H1 (cell line): ENCODE measurements around the gene PTBP1.

Experiments used
- EP300 ChIP-seq, 2 experiments: IDR thresholded peaks; 1 replicate in 1 of 2; 2 replicates in 1 of 2; pipeline ENCODE4 v1.6.1; 2011 to 2012; ENCODE audit warnings: low read depth in 2 of 2, low read length in 2 of 2, mild to moderate bottlenecking in 2 of 2, borderline replicate concordance in 1 of 2, inconsistent platforms in 1 of 2, moderate library complexity in 1 of 2
- GABPA ChIP-seq: IDR thresholded peaks from 2 replicates; pipeline ENCODE4 v1.6.1; 2011; ENCODE audit warnings: mild to moderate bottlenecking, low read length, moderate library complexity, borderline replicate concordance; ENCODE audit not compliant: insufficient read depth
- NRF1 ChIP-seq: IDR thresholded peaks from 2 replicates; pipeline ENCODE4 v1.6.1; 2011; ENCODE audit warnings: mild to moderate bottlenecking, low read depth, low read length, improper control_type of control experiment
- POU5F1 ChIP-seq: IDR thresholded peaks from 2 replicates; pipeline ENCODE4 v1.6.1; 2011; ENCODE audit warnings: low read depth, mild to moderate bottlenecking, low read length, moderate library complexity
- RXRA ChIP-seq: IDR thresholded peaks from 2 replicates; pipeline ENCODE4 v1.6.1; 2011; ENCODE audit warnings: low read depth, mild to moderate bottlenecking, low read length, moderate library complexity; ENCODE audit not compliant: insufficient read depth
- SIRT6 ChIP-seq: IDR thresholded peaks from one replicate; pipeline ENCODE4 v1.7.1; 2012; ENCODE audit warnings: low read length, inconsistent platforms
- SRF ChIP-seq: IDR thresholded peaks from 2 replicates; pipeline ENCODE4 v1.6.1; 2011; ENCODE audit warnings: mild to moderate bottlenecking, low read depth, low read length, moderate library complexity
- TF ChIP-seq, protein P1 (sequence below), 3 experiments: IDR thresholded peaks; 1 replicate in 2 of 3; 2 replicates in 1 of 3; pipeline versions ENCODE4 v1.5.1 to v1.6.1; 2011; ENCODE audit warnings: low read length in 3 of 3, mild to moderate bottlenecking in 3 of 3, inconsistent platforms in 2 of 3, low read depth in 1 of 3, moderate library complexity in 1 of 3; ENCODE audit not compliant: insufficient read depth in 1 of 3; ENCODE audit errors: control extremely low read depth in 1 of 3

DNA sequence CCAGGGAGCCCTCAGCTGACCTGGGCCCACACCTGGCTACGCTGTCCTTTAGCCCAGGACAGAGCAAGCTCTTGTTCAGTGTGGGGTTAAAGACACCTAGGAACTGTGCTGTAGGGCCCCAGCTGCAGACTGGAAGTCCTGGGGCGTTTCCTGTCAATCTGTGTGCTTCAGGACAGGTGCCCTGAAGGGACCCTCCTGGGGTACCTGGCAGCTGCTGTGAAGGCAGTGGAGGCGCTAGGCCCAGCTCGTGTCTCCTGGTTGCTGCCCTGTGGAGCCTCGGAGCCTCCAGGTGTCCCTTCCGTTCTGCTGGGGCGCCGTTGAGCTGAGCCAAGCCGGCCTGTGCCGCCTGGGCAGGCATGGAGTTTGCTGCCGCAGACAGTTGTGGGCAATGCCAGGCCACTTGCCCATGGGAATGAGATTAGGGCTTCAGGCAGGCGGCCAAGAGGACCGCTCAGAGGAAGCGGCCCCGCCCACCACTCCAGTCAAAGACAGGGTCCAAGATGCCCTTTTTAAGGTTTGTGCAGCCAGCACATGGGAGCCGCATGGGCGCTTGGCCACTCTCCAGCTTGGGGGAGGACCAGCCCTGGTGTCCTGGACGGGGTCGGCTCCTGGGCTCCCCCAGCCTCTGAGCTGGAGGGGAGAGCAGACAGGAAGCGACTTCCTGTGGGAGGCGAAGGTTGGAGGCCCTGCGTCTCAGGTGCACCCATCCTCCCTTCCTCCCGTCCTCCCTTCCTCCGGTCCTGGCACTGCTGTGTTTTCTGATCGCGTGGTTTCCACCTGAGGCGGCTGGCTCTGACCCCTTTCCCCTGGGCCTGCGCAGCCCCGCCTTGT, 4.0 kb downstream of the PTBP1 start:
- no peak for TF ChIP-seq POU5F1
- TF ChIP-seq, protein P1, sequence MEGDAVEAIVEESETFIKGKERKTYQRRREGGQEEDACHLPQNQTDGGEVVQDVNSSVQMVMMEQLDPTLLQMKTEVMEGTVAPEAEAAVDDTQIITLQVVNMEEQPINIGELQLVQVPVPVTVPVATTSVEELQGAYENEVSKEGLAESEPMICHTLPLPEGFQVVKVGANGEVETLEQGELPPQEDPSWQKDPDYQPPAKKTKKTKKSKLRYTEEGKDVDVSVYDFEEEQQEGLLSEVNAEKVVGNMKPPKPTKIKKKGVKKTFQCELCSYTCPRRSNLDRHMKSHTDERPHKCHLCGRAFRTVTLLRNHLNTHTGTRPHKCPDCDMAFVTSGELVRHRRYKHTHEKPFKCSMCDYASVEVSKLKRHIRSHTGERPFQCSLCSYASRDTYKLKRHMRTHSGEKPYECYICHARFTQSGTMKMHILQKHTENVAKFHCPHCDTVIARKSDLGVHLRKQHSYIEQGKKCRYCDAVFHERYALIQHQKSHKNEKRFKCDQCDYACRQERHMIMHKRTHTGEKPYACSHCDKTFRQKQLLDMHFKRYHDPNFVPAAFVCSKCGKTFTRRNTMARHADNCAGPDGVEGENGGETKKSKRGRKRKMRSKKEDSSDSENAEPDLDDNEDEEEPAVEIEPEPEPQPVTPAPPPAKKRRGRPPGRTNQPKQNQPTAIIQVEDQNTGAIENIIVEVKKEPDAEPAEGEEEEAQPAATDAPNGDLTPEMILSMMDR (IDR thresholded peaks at IDR 0.05; ENCODE audit: control extremely low read depth in 1 of 3, insufficient read depth in 1 of 3, low read depth in 1 of 3, low read length in 3 of 3) = no peak
- TF ChIP-seq GABPA = no peak
- TF ChIP-seq EP300 (IDR thresholded peaks at IDR 0.05; ENCODE audit: borderline replicate concordance in 1 of 2, low read depth in 2 of 2, low read length in 2 of 2) = no peak
- TF ChIP-seq SRF = no peak
- TF ChIP-seq RXRA = no peak
- TF ChIP-seq SIRT6 = no peak
- TF ChIP-seq NRF1 = no peak
